Measurements from ENCODE around the gene CREB3L1.

Gene CREB3L1

GRCh38 chr11:46346886-46347636 lies 69.6 kb downstream of the CREB3L1 start, which contains the start of gene DGKZ:
TSS of gene DGKZ (plus strand) at chr11:46347463. CDS start at chr11:46347660, 197 bp downstream.
- H3K4me3 ChIP-seq (ENCODE audit: control insufficient read depth, low read depth, low read length), result peak within 1 kb of the TSS; percentile 88
- no peak for DNase-seq (ENCODE audit: low read depth)
- peak; percentile 40 for TF ChIP-seq CTCF (IDR thresholded peaks at IDR 0.05; ENCODE audit: control insufficient read depth, insufficient read depth, low read depth, low read length, missing control alignments)

GRCh38 chr11:46347637-46348311 lies 70.3 kb downstream of the CREB3L1 start:
- TF ChIP-seq CTCF (IDR thresholded peaks at IDR 0.05; ENCODE audit: control insufficient read depth, insufficient read depth, low read depth, low read length, missing control alignments), result no peak
- no peak for DNase-seq (ENCODE audit: low read depth)

GRCh38 chr11:46348566-46349401 lies 71.3 kb downstream of the CREB3L1 start:
- peak overlapping the region; percentile 88 for H3K4me3 ChIP-seq (ENCODE audit: control insufficient read depth, low read depth, low read length)
- TF ChIP-seq CTCF (IDR thresholded peaks at IDR 0.05; ENCODE audit: control insufficient read depth, insufficient read depth, low read depth, low read length, missing control alignments), result no peak
- no peak for DNase-seq (ENCODE audit: low read depth)

More at GRCh38 chr11:46347637-46348311, 70.3 kb downstream of the CREB3L1 start:
- H3K4me3 ChIP-seq (ENCODE audit: control insufficient read depth, low read depth, low read length), result peak overlapping the region; percentile 88

- H3K4me3 ChIP-seq (ENCODE audit: control insufficient read depth, low read depth, low read length), result no peak overlapping the region
- TF ChIP-seq CTCF (IDR thresholded peaks at IDR 0.05; ENCODE audit: control insufficient read depth, insufficient read depth, low read depth, low read length, missing control alignments), result no peak
- DNase-seq (ENCODE audit: low read depth), result no peak
Observed at GRCh38 chr11:46350695-46351094, 73.2 kb downstream of the CREB3L1 start.

GRCh38 chr11:46351148-46351547 lies 73.7 kb downstream of the CREB3L1 start:
- DNase-seq (ENCODE audit: low read depth), result no peak
- TF ChIP-seq CTCF (IDR thresholded peaks at IDR 0.05; ENCODE audit: control insufficient read depth, insufficient read depth, low read depth, low read length, missing control alignments), result no peak
- H3K4me3 ChIP-seq (ENCODE audit: control insufficient read depth, low read depth, low read length), result no peak overlapping the region

GRCh38 chr11:46351606-46352005 lies 74.1 kb downstream of the CREB3L1 start:
- no peak for TF ChIP-seq CTCF (IDR thresholded peaks at IDR 0.05; ENCODE audit: control insufficient read depth, insufficient read depth, low read depth, low read length, missing control alignments)
- no peak for DNase-seq (ENCODE audit: low read depth)
- H3K4me3 ChIP-seq (ENCODE audit: control insufficient read depth, low read depth, low read length), result no peak overlapping the region
